Panc1 (cell line): ENCODE data around the gene WDFY2. TPM values are rescaled to one million over a fixed set of nuclear protein-coding genes. Genes with fewer than 3 reads are reported as not detected.

Experiments used
- ATAC-seq: fragments of 200-7000 bp; cut with Tn5 transposase; 2 replicates; pipeline ENCODE4 v1.9.1; 2020; ENCODE audit warnings: mild to moderate bottlenecking, moderate library complexity
- BruUV-seq: library from RNA; stranded (reverse); fragments of 400-500 nt; replicated peaks from 2 replicates; lab custom pipeline; 2021; lab: Mats Ljungman, UMichigan
- CTCF ChIA-PET: fragments of 300-600 bp; sonication (Branson Sonifier 250); formaldehyde crosslinking; loops from one replicate; lab custom pipeline; 2022; ENCODE audit warnings: antibody characterized with exemption; lab: Charles Lee
- POLR2A ChIA-PET: fragments of 300-600 bp; sonication (Branson Sonifier 250); formaldehyde crosslinking; loops from one replicate; lab custom pipeline; 2022; ENCODE audit warnings: antibody characterized with exemption; lab: Charles Lee
- DNase-seq: peaks from one replicate; pipeline ENCODE4 v3.0.0-alpha.2; 2010; ENCODE audit warnings: low read depth, low spot score
- H3K27ac ChIP-seq: 2 replicates; pipeline ENCODE4 v1.5.1; 2011; ENCODE audit warnings: mild to moderate bottlenecking, low read length, inconsistent platforms
- H3K27me3 ChIP-seq: fragments of 200-500 bp; sonication (Bioruptor generic); 2 replicates; pipeline ENCODE4 v1.6.0; 2014; ENCODE audit warnings: low read length, inconsistent platforms; ENCODE audit not compliant: control insufficient read depth, insufficient read depth
- H3K36me3 ChIP-seq: fragments of 200-500 bp; sonication (Bioruptor generic); 2 replicates; pipeline ENCODE4 v1.5.1; 2014; ENCODE audit warnings: inconsistent platforms, mild to moderate bottlenecking, low read length, moderate library complexity; ENCODE audit not compliant: control insufficient read depth, insufficient read depth
- H3K4me1 ChIP-seq: 2 replicates; pipeline ENCODE4 v1.5.1; 2011; ENCODE audit warnings: inconsistent platforms, mild to moderate bottlenecking, low read length, moderate library complexity; ENCODE audit not compliant: control insufficient read depth, insufficient read depth
- H3K4me3 ChIP-seq, 2 experiments: 2 replicates each; pipeline ENCODE4 v1.5.1; 2011 to 2012; ENCODE audit warnings: low read depth in 2 of 2, low read length in 2 of 2, mild to moderate bottlenecking in 2 of 2, inconsistent platforms in 1 of 2, moderate library complexity in 1 of 2
- H3K9me3 ChIP-seq: fragments of 200-500 bp; sonication (Bioruptor generic); 2 replicates; pipeline ENCODE4 v1.5.1; 2014; ENCODE audit warnings: low read depth, mild to moderate bottlenecking, inconsistent platforms, low read length, moderate library complexity; ENCODE audit not compliant: control insufficient read depth, insufficient read depth
- POLR2AphosphoS5 ChIP-seq: IDR thresholded peaks from 2 replicates; pipeline ENCODE4 v1.6.1; 2012; ENCODE audit warnings: mild to moderate bottlenecking, low read depth, low read length, moderate library complexity
- SIN3A ChIP-seq: IDR thresholded peaks from 2 replicates; pipeline ENCODE4 v1.6.1; 2012; ENCODE audit warnings: low read depth, mild to moderate bottlenecking, low read length, moderate library complexity, borderline replicate concordance; ENCODE audit not compliant: insufficient read depth
- TCF7L2 ChIP-seq: IDR thresholded peaks from 2 replicates; pipeline ENCODE4 v1.6.1; 2011; ENCODE audit warnings: mild to moderate bottlenecking, low read depth, low read length, inconsistent platforms
- in situ Hi-C: cut with HindIII; loops from 2 replicates; pipeline ENCODE4 v1.10.0; 2016; ENCODE audit warnings: low sequenced_read_pairs, low pct_unique_long_range_greater_than_20kb
- intact Hi-C: fragments of 100-400 bp; cut with micrococcal nuclease; formaldehyde crosslinking; loops from one replicate; pipeline ENCODE4 v1.10.0; 2022; ENCODE audit not compliant: unreplicated experiment
- total RNA-seq: library from RNA; stranded (reverse); gene quantifications from one replicate; pipeline ENCODE4 v1.2.1, GENCODE V29; 2021; ENCODE audit not compliant: unreplicated experiment
- TF ChIP-seq, protein P1 (sequence below): fragments of 450-650 bp; IDR thresholded peaks from 2 replicates; pipeline ENCODE4 v1.5.1; 2017; ENCODE audit warnings: mild to moderate bottlenecking
- TF ChIP-seq, protein P2 (sequence below), 2 experiments: IDR thresholded peaks; 2 replicates each; pipeline ENCODE4 v1.6.1; 2011 to 2012; ENCODE audit warnings: low read depth in 2 of 2, control low read depth in 1 of 2, low read length in 1 of 2, mild to moderate bottlenecking in 1 of 2, moderate library complexity in 1 of 2; ENCODE audit not compliant: insufficient read depth in 1 of 2

Gene WDFY2
- total RNA-seq, 1 experiment from 2014 or later = 7.8 TPM

DNA sequence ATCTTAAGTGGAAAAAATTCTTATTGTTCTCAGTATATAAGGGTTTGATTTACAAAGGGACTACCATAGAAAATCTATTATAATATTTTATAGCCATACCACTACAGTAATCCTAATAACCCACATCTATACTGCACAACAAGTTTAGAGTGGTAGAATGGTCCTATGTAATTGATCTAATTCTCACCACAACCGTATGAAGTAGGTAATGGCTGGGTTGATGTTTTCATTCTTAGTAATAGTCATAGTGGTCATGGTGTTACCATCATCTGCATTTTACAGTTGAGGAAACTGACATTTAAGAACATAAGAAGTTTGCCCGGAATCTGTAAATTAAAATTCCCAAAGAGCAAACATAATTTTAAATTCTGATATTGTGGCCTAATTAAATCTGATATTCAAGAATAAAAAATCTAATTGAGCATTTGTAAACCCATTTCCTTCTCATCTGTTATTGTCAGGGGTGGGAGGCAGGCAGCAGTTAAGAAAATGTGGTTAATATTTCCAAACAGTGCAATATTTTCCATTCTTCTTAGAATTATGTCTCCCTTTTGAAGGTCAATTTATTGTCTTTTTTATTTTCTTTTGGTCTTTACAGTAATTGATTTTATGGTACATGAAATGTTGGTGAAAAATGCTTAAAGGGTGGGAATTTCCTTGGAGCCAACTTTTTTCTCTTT lies 154.1 kb downstream of the WDFY2 start:
- no peak overlapping the region for H3K4me3 ChIP-seq
- no peaks in the 10 kb centered on the region for H3K4me1 ChIP-seq
- BruUV-seq = no TSS peak
- intact Hi-C loops = no loop called here
- DNase-seq (no peak), ATAC-seq (no peak)
- CTCF ChIA-PET = no interaction called here
- H3K9me3 ChIP-seq = no peaks in the 10 kb centered on the region
- POLR2A ChIA-PET = no interaction called here
- H3K27ac ChIP-seq = no peak overlapping the region
- no peak for TF ChIP-seq POLR2AphosphoS5
- TF ChIP-seq TCF7L2 = no peak
- TF ChIP-seq, protein P1, sequence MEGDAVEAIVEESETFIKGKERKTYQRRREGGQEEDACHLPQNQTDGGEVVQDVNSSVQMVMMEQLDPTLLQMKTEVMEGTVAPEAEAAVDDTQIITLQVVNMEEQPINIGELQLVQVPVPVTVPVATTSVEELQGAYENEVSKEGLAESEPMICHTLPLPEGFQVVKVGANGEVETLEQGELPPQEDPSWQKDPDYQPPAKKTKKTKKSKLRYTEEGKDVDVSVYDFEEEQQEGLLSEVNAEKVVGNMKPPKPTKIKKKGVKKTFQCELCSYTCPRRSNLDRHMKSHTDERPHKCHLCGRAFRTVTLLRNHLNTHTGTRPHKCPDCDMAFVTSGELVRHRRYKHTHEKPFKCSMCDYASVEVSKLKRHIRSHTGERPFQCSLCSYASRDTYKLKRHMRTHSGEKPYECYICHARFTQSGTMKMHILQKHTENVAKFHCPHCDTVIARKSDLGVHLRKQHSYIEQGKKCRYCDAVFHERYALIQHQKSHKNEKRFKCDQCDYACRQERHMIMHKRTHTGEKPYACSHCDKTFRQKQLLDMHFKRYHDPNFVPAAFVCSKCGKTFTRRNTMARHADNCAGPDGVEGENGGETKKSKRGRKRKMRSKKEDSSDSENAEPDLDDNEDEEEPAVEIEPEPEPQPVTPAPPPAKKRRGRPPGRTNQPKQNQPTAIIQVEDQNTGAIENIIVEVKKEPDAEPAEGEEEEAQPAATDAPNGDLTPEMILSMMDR = no peak
- TF ChIP-seq, protein P2, sequence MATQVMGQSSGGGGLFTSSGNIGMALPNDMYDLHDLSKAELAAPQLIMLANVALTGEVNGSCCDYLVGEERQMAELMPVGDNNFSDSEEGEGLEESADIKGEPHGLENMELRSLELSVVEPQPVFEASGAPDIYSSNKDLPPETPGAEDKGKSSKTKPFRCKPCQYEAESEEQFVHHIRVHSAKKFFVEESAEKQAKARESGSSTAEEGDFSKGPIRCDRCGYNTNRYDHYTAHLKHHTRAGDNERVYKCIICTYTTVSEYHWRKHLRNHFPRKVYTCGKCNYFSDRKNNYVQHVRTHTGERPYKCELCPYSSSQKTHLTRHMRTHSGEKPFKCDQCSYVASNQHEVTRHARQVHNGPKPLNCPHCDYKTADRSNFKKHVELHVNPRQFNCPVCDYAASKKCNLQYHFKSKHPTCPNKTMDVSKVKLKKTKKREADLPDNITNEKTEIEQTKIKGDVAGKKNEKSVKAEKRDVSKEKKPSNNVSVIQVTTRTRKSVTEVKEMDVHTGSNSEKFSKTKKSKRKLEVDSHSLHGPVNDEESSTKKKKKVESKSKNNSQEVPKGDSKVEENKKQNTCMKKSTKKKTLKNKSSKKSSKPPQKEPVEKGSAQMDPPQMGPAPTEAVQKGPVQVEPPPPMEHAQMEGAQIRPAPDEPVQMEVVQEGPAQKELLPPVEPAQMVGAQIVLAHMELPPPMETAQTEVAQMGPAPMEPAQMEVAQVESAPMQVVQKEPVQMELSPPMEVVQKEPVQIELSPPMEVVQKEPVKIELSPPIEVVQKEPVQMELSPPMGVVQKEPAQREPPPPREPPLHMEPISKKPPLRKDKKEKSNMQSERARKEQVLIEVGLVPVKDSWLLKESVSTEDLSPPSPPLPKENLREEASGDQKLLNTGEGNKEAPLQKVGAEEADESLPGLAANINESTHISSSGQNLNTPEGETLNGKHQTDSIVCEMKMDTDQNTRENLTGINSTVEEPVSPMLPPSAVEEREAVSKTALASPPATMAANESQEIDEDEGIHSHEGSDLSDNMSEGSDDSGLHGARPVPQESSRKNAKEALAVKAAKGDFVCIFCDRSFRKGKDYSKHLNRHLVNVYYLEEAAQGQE (IDR thresholded peaks at IDR 0.05; ENCODE audit: insufficient read depth in 1 of 2, low read depth in 2 of 2, low read length in 1 of 2) = no peak
- no peak for TF ChIP-seq SIN3A
- no peaks in the 10 kb centered on the region for H3K36me3 ChIP-seq
- in situ Hi-C loops = no loop called here
- H3K27me3 ChIP-seq = no peaks in the 10 kb centered on the region

DNA sequence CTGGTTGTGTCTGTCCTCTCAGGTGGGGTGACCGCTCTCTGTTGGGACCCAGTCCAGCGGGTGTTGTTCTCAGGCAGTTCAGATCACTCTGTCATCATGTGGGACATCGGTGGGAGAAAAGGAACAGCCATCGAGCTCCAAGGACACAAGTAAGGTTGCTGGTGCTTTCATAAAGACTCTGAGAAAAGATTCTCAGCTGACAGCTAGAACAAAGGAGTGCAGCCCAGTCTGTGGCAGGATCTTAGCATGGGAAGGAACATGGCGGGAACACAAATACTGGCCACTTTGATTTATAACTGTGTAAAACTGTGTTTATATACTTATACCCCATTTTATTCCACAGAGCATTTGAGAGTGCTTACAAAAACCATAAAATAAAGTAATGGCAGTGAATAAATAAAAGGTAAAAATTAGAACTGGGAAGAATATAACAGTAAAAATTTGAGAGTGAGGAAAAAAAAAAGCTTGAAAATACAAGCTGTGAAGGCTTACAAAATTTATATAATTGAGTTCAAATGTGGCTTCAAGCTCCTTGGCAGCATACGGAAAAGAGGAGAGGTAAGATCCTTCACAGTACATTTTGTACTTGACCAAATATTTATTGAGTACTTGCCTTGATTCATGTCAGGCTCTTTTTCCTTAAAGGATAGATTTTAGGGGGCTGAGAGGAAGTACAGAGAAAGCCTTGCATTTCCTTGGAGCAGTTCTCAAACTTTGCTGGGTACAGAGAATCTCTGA lies 154.9 kb downstream of the WDFY2 start:
- ATAC-seq = no peak
- no TSS peak for BruUV-seq
- H3K36me3 ChIP-seq = no peaks in the 10 kb centered on the region
- H3K4me1 ChIP-seq = no peaks in the 10 kb centered on the region
- TF ChIP-seq TCF7L2 = no peak
- TF ChIP-seq, protein P2 (IDR thresholded peaks at IDR 0.05; ENCODE audit: insufficient read depth in 1 of 2, low read depth in 2 of 2, low read length in 1 of 2) = no peak
- ChIA-PET CTCF (no interaction called here), POLR2A (no interaction called here)
- no peaks in the 10 kb centered on the region for H3K27me3 ChIP-seq
- H3K4me3 ChIP-seq = no peak overlapping the region
- H3K9me3 ChIP-seq = no peaks in the 10 kb centered on the region
- in situ Hi-C loops = no loop called here
- no peak for DNase-seq
- H3K27ac ChIP-seq = no peak overlapping the region
- intact Hi-C loops = no loop called here
